GM23248 (cell line): Measurements from ENCODE around the gene ITIH3. TPM values are rescaled to one million over a fixed set of nuclear protein-coding genes. Genes with fewer than 3 reads are reported as not detected.

Experiments
- DNase-seq: peaks from one replicate; pipeline ENCODE4 v3.0.0-alpha.2; 2015
- H2AFZ ChIP-seq: fragments of 200-600 bp; sonication (generic); 2 replicates; pipeline ENCODE4 v1.6.1; 2016; ENCODE audit warnings: antibody characterized with exemption
- H3F3A ChIP-seq: fragments of 200-600 bp; sonication (generic); 2 replicates; pipeline ENCODE4 v1.6.1; 2016; ENCODE audit warnings: mild to moderate bottlenecking, antibody characterized with exemption, mixed run types; ENCODE audit not compliant: insufficient read depth
- H3K27ac ChIP-seq: fragments of 200-600 bp; sonication (generic); 2 replicates; pipeline ENCODE4 v1.5.1; 2016; ENCODE audit warnings: mild to moderate bottlenecking
- H3K27me3 ChIP-seq: fragments of 200-600 bp; sonication (generic); replicated peaks from 2 replicates; pipeline ENCODE4 v1.6.1; 2016; ENCODE audit warnings: mild to moderate bottlenecking; ENCODE audit not compliant: insufficient read depth
- H3K36me3 ChIP-seq: fragments of 200-600 bp; sonication (generic); 2 replicates; pipeline ENCODE4 v1.6.1; 2016; ENCODE audit warnings: low read depth, mild to moderate bottlenecking
- H3K4me1 ChIP-seq: fragments of 200-600 bp; sonication (generic); 2 replicates; pipeline ENCODE4 v1.6.1; 2016; ENCODE audit warnings: mild to moderate bottlenecking; ENCODE audit not compliant: insufficient read depth
- H3K4me2 ChIP-seq: fragments of 200-600 bp; sonication (generic); one replicate; pipeline ENCODE4 v1.6.1; 2016; ENCODE audit warnings: mild to moderate bottlenecking; ENCODE audit not compliant: unreplicated experiment
- H3K4me3 ChIP-seq: fragments of 200-600 bp; sonication (generic); 2 replicates; pipeline ENCODE4 v1.5.1; 2016; ENCODE audit warnings: mild to moderate bottlenecking
- H3K79me2 ChIP-seq: fragments of 200-600 bp; sonication (generic); 2 replicates; pipeline ENCODE4 v1.6.1; 2016; ENCODE audit warnings: mild to moderate bottlenecking; ENCODE audit not compliant: insufficient read depth
- H3K9ac ChIP-seq: fragments of 200-600 bp; sonication (generic); 2 replicates; pipeline ENCODE4 v1.6.1; 2016; ENCODE audit warnings: mild to moderate bottlenecking
- H3K9me2 ChIP-seq: fragments of 200-600 bp; sonication (generic); 2 replicates; pipeline ENCODE4 v1.6.1; 2016; ENCODE audit warnings: mixed run types, mild to moderate bottlenecking, moderate library complexity; ENCODE audit not compliant: insufficient read depth
- H3K9me3 ChIP-seq: fragments of 200-600 bp; sonication (generic); one replicate; pipeline ENCODE4 v1.6.1; 2017; ENCODE audit warnings: low read depth
- H4K20me1 ChIP-seq: fragments of 200-600 bp; sonication (generic); 2 replicates; pipeline ENCODE4 v1.6.0; 2016; ENCODE audit not compliant: insufficient read depth
- EZH2 ChIP-seq: fragments of 200-600 bp; sonication (generic); IDR thresholded peaks from 2 replicates; pipeline ENCODE4 v1.6.1; 2018; ENCODE audit warnings: antibody characterized with exemption, mild to moderate bottlenecking; ENCODE audit not compliant: insufficient read depth, poor library complexity, severe bottlenecking
- EZH2phosphoT487 ChIP-seq: fragments of 200-600 bp; sonication (generic); IDR thresholded peaks from 2 replicates; pipeline ENCODE4 v1.6.1; 2018; ENCODE audit warnings: antibody characterized with exemption, moderate library complexity, mild to moderate bottlenecking, low read depth; ENCODE audit not compliant: insufficient read depth
- WGBS, 2 experiments: methylation state at CpG; one replicate each; pipeline ENCODE4 v1.1.6; 2015 to 2017; ENCODE audit warnings: low lambda C conversion rate in 2 of 2, low coverage in 1 of 2; ENCODE audit errors: missing lambda C conversion rate in 2 of 2; 5-methylcytosine and 5-hydroxymethylcytosine counted together
- in situ Hi-C: fragments of 300-500 bp; cut with MboI; formaldehyde crosslinking; loops from 2 replicates; pipeline ENCODE4 v1.15.0; 2020
- polyA plus RNA-seq: library from polyadenylated mRNA; unstranded; fragments of >200 nt; fragmentation: Nextera tagmentation; extraction: Ambion mirVana; gene quantifications from 2 replicates; pipeline ENCODE4 v1.2.1, GENCODE V29; 2016
- total RNA-seq: library from RNA; depleted of rRNA; stranded (reverse); fragments of >200 nt; shearing (Covaris generic); gene quantifications from 2 replicates; pipeline ENCODE4 v1.2.3, GENCODE V29; 2014

Gene ITIH3
- total and polyA plus RNA-seq, 2 experiments from 2014 or later = not detected

GRCh38 chr3:52839268-52839575 is 44.6 kb downstream of the ITIH3 start:
- no peaks in the 10 kb centered on the region for H3K9me3 ChIP-seq
- in situ Hi-C loops = no loop called here
- DNase-seq = no peak
- no peak overlapping the region for H3K9ac ChIP-seq
- no peak overlapping the region for H3K4me3 ChIP-seq
- no peaks in the 10 kb centered on the region for H3K79me2 ChIP-seq
- TF ChIP-seq EZH2 (no peak), EZH2phosphoT487 (no peak)
- H3K4me1 ChIP-seq = no peaks in the 10 kb centered on the region
- H2AFZ ChIP-seq = no peak overlapping the region
- no peaks in the 10 kb centered on the region for H4K20me1 ChIP-seq
- no peaks in the 10 kb centered on the region for H3K27me3 ChIP-seq
- H3K9me2 ChIP-seq = no peaks in the 10 kb centered on the region
- no peak overlapping the region for H3K4me2 ChIP-seq
- 95 to 100% methylated on average over 2 of the region's 2 CpGs for WGBS, 2 experiments
- no peak overlapping the region for H3K27ac ChIP-seq
- no peaks in the 10 kb centered on the region for H3F3A ChIP-seq
- H3K36me3 ChIP-seq = no peaks in the 10 kb centered on the region

GRCh38 chr3:52839892-52840545 is 45.4 kb downstream of the ITIH3 start:
- no peak overlapping the region for H2AFZ ChIP-seq
- no peaks in the 10 kb centered on the region for H3K36me3 ChIP-seq
- no peak overlapping the region for H3K27ac ChIP-seq
- H3K27me3 ChIP-seq = no peaks in the 10 kb centered on the region
- H3K4me1 ChIP-seq = no peaks in the 10 kb centered on the region
- H3K79me2 ChIP-seq = no peaks in the 10 kb centered on the region
- no peak overlapping the region for H3K9ac ChIP-seq
- 87 to 91% methylated on average over 22 to 23 of the region's 23 CpGs for WGBS, 2 experiments
- H3K4me2 ChIP-seq = no peak overlapping the region
- TF ChIP-seq EZH2 = no peak
- TF ChIP-seq EZH2phosphoT487 = no peak
- peak; percentile 9 for DNase-seq
- no peaks in the 10 kb centered on the region for H3K9me2 ChIP-seq
- no peaks in the 10 kb centered on the region for H3F3A ChIP-seq
- H4K20me1 ChIP-seq = no peaks in the 10 kb centered on the region
- H3K9me3 ChIP-seq = no peaks in the 10 kb centered on the region
- in situ Hi-C loops = no loop called here
- H3K4me3 ChIP-seq = no peak overlapping the region

- Histone ChIP-seq H3K27me3 (no peaks in the 10 kb centered on the region), H3K9ac (no peak overlapping the region), H3K9me2 (no peaks in the 10 kb centered on the region), H3K4me3 (no peak overlapping the region), H3K4me1 (no peaks in the 10 kb centered on the region), H3K27ac (no peak overlapping the region), H3K4me2 (no peak overlapping the region), H3K79me2 (no peaks in the 10 kb centered on the region), H4K20me1 (no peaks in the 10 kb centered on the region), H3K36me3 (no peaks in the 10 kb centered on the region; the same call in 1 of the 2 replicates), H3K9me3 (no peaks in the 10 kb centered on the region), H3F3A (no peaks in the 10 kb centered on the region), H2AFZ (no peak overlapping the region)
- no peak for DNase-seq
- no peak for TF ChIP-seq EZH2phosphoT487
- no peak for TF ChIP-seq EZH2
- WGBS, 2 experiments = 85 to 92% methylated on average over 11 to 12 of the region's 12 CpGs
- in situ Hi-C loops = no loop called here
These were observed 46.8 kb downstream of the ITIH3 start for GRCh38 chr3:52841211-52841980.

- H2AFZ ChIP-seq = no peak overlapping the region
- H3K27me3 ChIP-seq = no peaks in the 10 kb centered on the region
- H3K36me3 ChIP-seq = no peaks in the 10 kb centered on the region; the same call in 1 of the 2 replicates
- no peak for TF ChIP-seq EZH2phosphoT487
- no peak for TF ChIP-seq EZH2
- no peak overlapping the region for H3K27ac ChIP-seq
- no peaks in the 10 kb centered on the region for H3F3A ChIP-seq
- no peaks in the 10 kb centered on the region for H3K9me2 ChIP-seq
- DNase-seq = no peak
- H3K4me2 ChIP-seq = no peak overlapping the region
- no peaks in the 10 kb centered on the region for H3K9me3 ChIP-seq
- H3K9ac ChIP-seq = no peak overlapping the region
- WGBS, 2 experiments = 78 to 80% methylated on average over 12 of the region's 12 CpGs
- no peaks in the 10 kb centered on the region for H3K4me1 ChIP-seq
- no peaks in the 10 kb centered on the region for H4K20me1 ChIP-seq
- in situ Hi-C loops = no loop called here
- no peak overlapping the region for H3K4me3 ChIP-seq
- no peaks in the 10 kb centered on the region for H3K79me2 ChIP-seq
These were observed 47.4 kb downstream of the ITIH3 start for GRCh38 chr3:52841981-52842340.
